HG02571 (cell line): ENCODE data around the gene TRAF2.

Source experiments
- ATAC-seq: cut with Tn5 transposase; IDR thresholded peaks from one replicate; pipeline ENCODE4 v1.9.1; 2021; ENCODE audit warnings: mild to moderate bottlenecking, moderate library complexity; ENCODE audit not compliant: unreplicated experiment

Gene TRAF2

GRCh38 chr9:136946228-136947027, 60.1 kb downstream of the TRAF2 start:
- no peak for ATAC-seq

GRCh38 chr9:136947028-136947891, 60.9 kb downstream of the TRAF2 start:
- no peak for ATAC-seq

GRCh38 chr9:136947955-136948510, 61.7 kb downstream of the TRAF2 start:
- ATAC-seq = no peak

- no peak for ATAC-seq
These were observed 63.0 kb downstream of the TRAF2 start for GRCh38 chr9:136949239-136949816.

GRCh38 chr9:136949817-136950655, 63.7 kb downstream of the TRAF2 start:
- peak; percentile 56 for ATAC-seq

- no peak for ATAC-seq
These were observed 64.5 kb downstream of the TRAF2 start for GRCh38 chr9:136950656-136951276.

GRCh38 chr9:136951541-136952320, 65.4 kb downstream of the TRAF2 start, which contains the start of gene LCN12:
Gene LCN12 (plus strand): TSS chr9:136952273. CDS start chr9:136952328, 55 bp downstream.
- ATAC-seq = no peak

- no peak for ATAC-seq
These were observed 66.1 kb downstream of the TRAF2 start for GRCh38 chr9:136952321-136952850.

- ATAC-seq = no peak
These were observed 66.8 kb downstream of the TRAF2 start for GRCh38 chr9:136952876-136953770.

- no peak for ATAC-seq
These were observed 67.5 kb downstream of the TRAF2 start for GRCh38 chr9:136953771-136954269.

- no peak for ATAC-seq
These were observed 68.2 kb downstream of the TRAF2 start for GRCh38 chr9:136954270-136955083.

GRCh38 chr9:136955202-136955942, 69.1 kb downstream of the TRAF2 start:
- no peak for ATAC-seq

- no peak for ATAC-seq
These were observed 69.6 kb downstream of the TRAF2 start for GRCh38 chr9:136955943-136956335.

- ATAC-seq = no peak
These were observed 70.3 kb downstream of the TRAF2 start for GRCh38 chr9:136956604-136957003.

GRCh38 chr9:136957461-136957860, 71.1 kb downstream of the TRAF2 start:
- ATAC-seq = no peak

GRCh38 chr9:136957901-136958300, 71.6 kb downstream of the TRAF2 start:
- ATAC-seq = no peak
